T47D (cell line): ENCODE data around the gene FOSL1.
"Not testable (repeated sequence)": the region's sequence is repeated elsewhere in the genome, so short reads cannot be mapped to it uniquely, and the experiment has no call there.

Experiments used
- DNase-seq, 2 experiments: peaks; one replicate each; pipeline versions ENCODE4 v3.0.0 to v3.0.0-alpha.2; 2011 to 2012; ENCODE audit warnings: low read depth in 1 of 2, low spot score in 1 of 2
- JUND ChIP-seq: IDR thresholded peaks from 2 replicates; pipeline ENCODE4 v1.6.1; 2012; ENCODE audit warnings: low read depth
- in situ Hi-C: cut with HindIII; loops from 2 replicates; pipeline ENCODE4 v1.10.0; 2016; ENCODE audit warnings: low sequenced_read_pairs, low pct_unique_long_range_greater_than_20kb

The FOSL1 gene

DNA sequence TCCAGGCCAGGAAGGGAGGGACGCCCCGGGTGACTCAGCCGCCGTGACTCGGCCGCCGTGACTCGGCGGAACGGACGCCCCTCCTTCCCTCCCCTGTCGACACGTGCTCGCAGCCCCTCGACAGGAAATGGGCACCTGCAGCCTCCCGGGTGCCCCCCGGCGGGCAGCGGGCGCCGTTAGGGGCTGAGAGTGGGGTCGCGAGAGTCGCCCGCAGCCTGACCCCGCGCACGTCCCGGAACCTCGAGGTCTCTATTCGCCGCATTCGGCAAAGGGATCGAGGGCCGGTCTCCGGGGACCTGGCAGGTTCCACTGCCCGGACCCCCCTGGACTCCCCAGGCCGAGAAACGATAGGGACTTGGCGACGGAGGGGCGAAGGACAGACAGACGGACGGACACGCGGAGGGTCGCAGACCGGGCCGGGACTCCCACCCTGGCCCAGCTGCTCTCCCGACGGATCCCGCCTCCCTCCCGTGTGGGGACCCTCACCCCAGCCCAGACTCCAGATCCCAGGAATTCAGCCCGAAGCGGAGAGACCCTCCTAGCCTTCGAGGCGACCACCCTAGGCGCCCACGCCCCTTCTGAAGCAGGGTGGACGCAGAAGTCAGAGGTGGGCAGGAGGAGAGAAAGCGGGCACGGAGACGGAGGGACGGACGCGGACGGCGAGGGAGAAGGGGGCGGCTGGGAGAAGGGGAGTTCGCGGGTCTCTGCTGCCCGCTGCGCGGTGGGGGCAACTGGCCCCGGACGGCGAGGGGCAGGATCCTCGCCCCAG lies 648 bp downstream of the FOSL1 start:
- in situ Hi-C loops: no loop called here
- no peak for TF ChIP-seq JUND
- DNase-seq: no peak

GRCh38 chr11:65898656-65899355 lies 1.4 kb downstream of the FOSL1 start:
- DNase-seq: no peak
- no peak for TF ChIP-seq JUND
- in situ Hi-C loops: no loop called here

GRCh38 chr11:65897020-65897471 lies 3.1 kb downstream of the FOSL1 start:
- in situ Hi-C loops: no loop called here
- DNase-seq: no peak
- TF ChIP-seq JUND: no peak

DNA sequence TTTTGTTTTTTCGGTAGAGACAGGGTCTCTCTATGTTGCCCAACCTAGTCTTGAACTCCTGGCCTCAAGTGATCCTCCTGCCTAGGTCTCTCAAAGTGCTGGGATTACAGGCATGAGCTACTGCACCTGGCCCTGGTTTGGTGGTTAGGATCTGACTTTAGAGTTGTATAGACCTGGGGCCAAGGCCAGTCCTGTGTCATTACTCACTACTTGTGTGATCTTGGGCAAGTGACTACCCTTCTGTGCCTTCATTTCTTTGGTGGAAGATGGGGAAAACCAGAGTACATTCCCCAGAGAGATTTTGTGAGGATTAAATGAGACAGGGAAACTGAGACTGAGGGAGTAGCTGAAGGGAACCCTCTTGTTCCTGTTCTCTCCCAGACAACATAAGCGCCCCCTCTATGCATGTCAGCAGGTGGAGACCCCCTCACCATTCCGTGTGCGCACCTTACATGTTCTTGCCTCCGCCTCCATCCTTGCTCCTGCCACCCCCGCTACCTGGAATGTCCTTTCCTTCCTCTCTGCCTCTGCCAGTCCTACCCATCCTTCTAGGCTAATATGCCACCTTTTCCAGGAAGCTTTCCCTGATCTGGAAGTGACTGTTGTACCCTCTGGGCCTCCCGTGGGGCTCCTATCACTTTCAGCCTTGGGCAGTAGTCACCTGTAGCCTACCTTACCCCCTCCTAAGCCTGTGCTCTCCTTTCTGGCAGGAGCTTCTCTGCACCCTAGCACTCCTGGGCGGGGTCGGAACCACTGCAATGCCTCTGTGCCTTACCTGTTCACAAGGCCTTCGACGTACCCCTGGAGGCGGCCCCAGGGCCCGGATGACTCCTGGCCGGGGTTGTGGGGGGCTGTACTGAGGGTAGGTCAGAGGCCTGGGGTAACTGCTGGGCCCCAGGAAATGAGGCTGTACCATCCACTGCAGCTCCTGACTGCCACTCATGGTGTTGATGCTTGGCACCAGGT lies 3.9 kb downstream of the FOSL1 start:
- TF ChIP-seq JUND: no peak
- in situ Hi-C loops: no loop called here
- no peak for DNase-seq

GRCh38 chr11:65895482-65895981 lies 4.7 kb downstream of the FOSL1 start:
- in situ Hi-C loops: no loop called here
- no peak for DNase-seq
- no peak for TF ChIP-seq JUND

- DNase-seq: no peak
- in situ Hi-C loops: no loop called here
- TF ChIP-seq JUND: no peak
These were observed 6.1 kb downstream of the FOSL1 start for GRCh38 chr11:65894034-65894591.

GRCh38 chr11:65892661-65893317 lies 7.4 kb downstream of the FOSL1 start:
- no peak for DNase-seq
- no peak for TF ChIP-seq JUND
- in situ Hi-C loops: no loop called here

GRCh38 chr11:65892137-65892540 lies 8.0 kb downstream of the FOSL1 start:
- in situ Hi-C loops, DNase-seq: not testable (repeated sequence)

- in situ Hi-C loops: no loop called here
- TF ChIP-seq JUND: no peak
- DNase-seq: no peak
These were observed 8.7 kb downstream of the FOSL1 start for GRCh38 chr11:65891219-65892136.

- peak; percentile 97 to 99 for DNase-seq
- TF ChIP-seq JUND: no peak
- in situ Hi-C loops: no loop called here
These were observed 9.6 kb downstream of the FOSL1 start, which contains the start of gene CCDC85B for GRCh38 chr11:65890324-65891218. Gene CCDC85B, plus strand, starts transcription at chr11:65890673. Its CDS starts 111 bp downstream, at chr11:65890784.
